ENCODE results near the gene LAMA5.

Gene LAMA5

GRCh38 chr20:62332421-62332820 lies 34.7 kb downstream of the LAMA5 start:
- no peak for TF ChIP-seq EZH2phosphoT487 (IDR thresholded peaks at IDR 0.05; ENCODE audit: low read length)
- TF ChIP-seq, protein P1, sequence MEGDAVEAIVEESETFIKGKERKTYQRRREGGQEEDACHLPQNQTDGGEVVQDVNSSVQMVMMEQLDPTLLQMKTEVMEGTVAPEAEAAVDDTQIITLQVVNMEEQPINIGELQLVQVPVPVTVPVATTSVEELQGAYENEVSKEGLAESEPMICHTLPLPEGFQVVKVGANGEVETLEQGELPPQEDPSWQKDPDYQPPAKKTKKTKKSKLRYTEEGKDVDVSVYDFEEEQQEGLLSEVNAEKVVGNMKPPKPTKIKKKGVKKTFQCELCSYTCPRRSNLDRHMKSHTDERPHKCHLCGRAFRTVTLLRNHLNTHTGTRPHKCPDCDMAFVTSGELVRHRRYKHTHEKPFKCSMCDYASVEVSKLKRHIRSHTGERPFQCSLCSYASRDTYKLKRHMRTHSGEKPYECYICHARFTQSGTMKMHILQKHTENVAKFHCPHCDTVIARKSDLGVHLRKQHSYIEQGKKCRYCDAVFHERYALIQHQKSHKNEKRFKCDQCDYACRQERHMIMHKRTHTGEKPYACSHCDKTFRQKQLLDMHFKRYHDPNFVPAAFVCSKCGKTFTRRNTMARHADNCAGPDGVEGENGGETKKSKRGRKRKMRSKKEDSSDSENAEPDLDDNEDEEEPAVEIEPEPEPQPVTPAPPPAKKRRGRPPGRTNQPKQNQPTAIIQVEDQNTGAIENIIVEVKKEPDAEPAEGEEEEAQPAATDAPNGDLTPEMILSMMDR (IDR thresholded peaks at IDR 0.05; ENCODE audit: low read length), result no peak
- TF ChIP-seq EZH2 (optimal IDR thresholded peaks at IDR 0.05; ENCODE audit: low read depth, low read length), result no peak
- H4K20me1 ChIP-seq (ENCODE audit: insufficient read depth, low read length), result no peaks in the 10 kb centered on the region

DNA sequence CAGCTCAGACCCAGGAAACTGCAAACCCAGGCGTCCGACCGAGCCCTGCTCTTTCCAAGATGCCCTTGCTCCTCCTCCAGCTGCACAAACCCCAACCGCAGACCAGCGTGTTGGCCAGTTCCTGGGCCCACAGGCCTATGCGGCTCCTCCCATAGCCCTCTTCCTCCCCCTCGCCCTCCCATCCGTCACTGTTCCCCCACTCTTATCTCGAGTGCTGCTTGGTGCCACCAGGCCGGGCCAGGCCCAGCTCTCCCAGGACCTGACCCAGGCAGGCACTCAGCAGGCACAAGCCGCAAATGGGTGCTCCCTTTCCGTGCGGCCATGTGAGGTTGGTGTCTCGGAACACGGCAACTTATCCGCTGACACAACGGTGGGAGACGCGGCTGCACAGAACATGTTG lies 35.8 kb downstream of the LAMA5 start:
- no peak overlapping the region for H3K4me2 ChIP-seq (ENCODE audit: low read depth, low read length)
- H3F3A ChIP-seq (ENCODE audit: insufficient read depth, low read length), result no peaks in the 10 kb centered on the region
- no peak for DNase-seq
- peaks cover 2% of the 10 kb centered on the region; the same call in 1 of the 2 replicates for H3K4me1 ChIP-seq (ENCODE audit: low read length)
- H3K9me3 ChIP-seq (replicated peaks; ENCODE audit: insufficient read depth, low read length), result no peaks in the 10 kb centered on the region
- no peak overlapping the region for H3K9ac ChIP-seq (ENCODE audit: low read length)
- no peaks in the 10 kb centered on the region for H3K27me3 ChIP-seq (replicated peaks; ENCODE audit: insufficient read depth, low read length)
- H3K79me2 ChIP-seq (ENCODE audit: low read length), result peaks cover 5% of the 10 kb centered on the region; the same call in 1 of the 2 replicates
- no peaks in the 10 kb centered on the region for H4K20me1 ChIP-seq (ENCODE audit: insufficient read depth, low read length)
- H3K4me3 ChIP-seq (ENCODE audit: low read length), result no peak overlapping the region
- no peaks in the 10 kb centered on the region for H3K36me3 ChIP-seq (replicated peaks; ENCODE audit: insufficient read depth, low read length)
- no peak overlapping the region for H3K27ac ChIP-seq (ENCODE audit: low read length)
- H3K9me2 ChIP-seq (replicated peaks; ENCODE audit: insufficient read depth, low read length), result no peaks in the 10 kb centered on the region
- TF ChIP-seq, protein P1 (IDR thresholded peaks at IDR 0.05; ENCODE audit: low read length), result no peak
- TF ChIP-seq EZH2 (optimal IDR thresholded peaks at IDR 0.05; ENCODE audit: low read depth, low read length), result no peak
- TF ChIP-seq EZH2phosphoT487 (IDR thresholded peaks at IDR 0.05; ENCODE audit: low read length), result no peak
- no peak overlapping the region for H2AFZ ChIP-seq (ENCODE audit: low read length)

More at GRCh38 chr20:62332421-62332820, 34.7 kb downstream of the LAMA5 start:
- H3K27ac ChIP-seq (ENCODE audit: low read length), result no peak overlapping the region
- DNase-seq, result no peak
- H3K27me3 ChIP-seq (replicated peaks; ENCODE audit: insufficient read depth, low read length), result no peaks in the 10 kb centered on the region
- peaks cover 13% of the 10 kb centered on the region for H3K4me1 ChIP-seq (ENCODE audit: low read length)
- no peak overlapping the region for H3K9ac ChIP-seq (ENCODE audit: low read length)
- H2AFZ ChIP-seq (ENCODE audit: low read length), result no peak overlapping the region
- no peaks in the 10 kb centered on the region for H3K9me2 ChIP-seq (replicated peaks; ENCODE audit: insufficient read depth, low read length)
- H3K4me2 ChIP-seq (ENCODE audit: low read depth, low read length), result no peak overlapping the region
- peaks cover 7% of the 10 kb centered on the region for H3F3A ChIP-seq (ENCODE audit: insufficient read depth, low read length)
- H3K9me3 ChIP-seq (replicated peaks; ENCODE audit: insufficient read depth, low read length), result no peaks in the 10 kb centered on the region
- H3K79me2 ChIP-seq (ENCODE audit: low read length), result peaks cover 6% of the 10 kb centered on the region; the same call in 1 of the 2 replicates
- no peaks in the 10 kb centered on the region for H3K36me3 ChIP-seq (replicated peaks; ENCODE audit: insufficient read depth, low read length)
- no peak overlapping the region for H3K4me3 ChIP-seq (ENCODE audit: low read length)

GRCh38 chr20:62330576-62331317 lies 36.4 kb downstream of the LAMA5 start:
- no peak overlapping the region for H3K4me3 ChIP-seq (ENCODE audit: low read length)
- H3K9me3 ChIP-seq (replicated peaks; ENCODE audit: insufficient read depth, low read length), result no peaks in the 10 kb centered on the region
- no peak overlapping the region for H2AFZ ChIP-seq (ENCODE audit: low read length)
- no peak overlapping the region for H3K27ac ChIP-seq (ENCODE audit: low read length)
- H3K4me1 ChIP-seq (ENCODE audit: low read length), result no peaks in the 10 kb centered on the region
- H3K9ac ChIP-seq (ENCODE audit: low read length), result no peak overlapping the region
- DNase-seq, result no peak
- H3K79me2 ChIP-seq (ENCODE audit: low read length), result no peaks in the 10 kb centered on the region
- H3K4me2 ChIP-seq (ENCODE audit: low read depth, low read length), result no peak overlapping the region
- H3K36me3 ChIP-seq (replicated peaks; ENCODE audit: insufficient read depth, low read length), result no peaks in the 10 kb centered on the region
- H4K20me1 ChIP-seq (ENCODE audit: insufficient read depth, low read length), result no peaks in the 10 kb centered on the region
- no peaks in the 10 kb centered on the region for H3F3A ChIP-seq (ENCODE audit: insufficient read depth, low read length)
- no peak for TF ChIP-seq EZH2phosphoT487 (IDR thresholded peaks at IDR 0.05; ENCODE audit: low read length)
- TF ChIP-seq EZH2 (optimal IDR thresholded peaks at IDR 0.05; ENCODE audit: low read depth, low read length), result no peak
- TF ChIP-seq, protein P1 (IDR thresholded peaks at IDR 0.05; ENCODE audit: low read length), result no peak
- no peaks in the 10 kb centered on the region for H3K9me2 ChIP-seq (replicated peaks; ENCODE audit: insufficient read depth, low read length)
- H3K27me3 ChIP-seq (replicated peaks; ENCODE audit: insufficient read depth, low read length), result no peaks in the 10 kb centered on the region

Data from MM.1S (cell line).